ENCODE data around the gene BCL6B. TPM values are rescaled to one million over a fixed set of nuclear protein-coding genes. Genes with fewer than 3 reads are reported as not detected.
A peak's percentile ranks its signal among the peaks of the same experiment; 100 is the strongest.

Gene BCL6B
- total RNA-seq, 1 experiment from 2014 or later: not detected

DNA sequence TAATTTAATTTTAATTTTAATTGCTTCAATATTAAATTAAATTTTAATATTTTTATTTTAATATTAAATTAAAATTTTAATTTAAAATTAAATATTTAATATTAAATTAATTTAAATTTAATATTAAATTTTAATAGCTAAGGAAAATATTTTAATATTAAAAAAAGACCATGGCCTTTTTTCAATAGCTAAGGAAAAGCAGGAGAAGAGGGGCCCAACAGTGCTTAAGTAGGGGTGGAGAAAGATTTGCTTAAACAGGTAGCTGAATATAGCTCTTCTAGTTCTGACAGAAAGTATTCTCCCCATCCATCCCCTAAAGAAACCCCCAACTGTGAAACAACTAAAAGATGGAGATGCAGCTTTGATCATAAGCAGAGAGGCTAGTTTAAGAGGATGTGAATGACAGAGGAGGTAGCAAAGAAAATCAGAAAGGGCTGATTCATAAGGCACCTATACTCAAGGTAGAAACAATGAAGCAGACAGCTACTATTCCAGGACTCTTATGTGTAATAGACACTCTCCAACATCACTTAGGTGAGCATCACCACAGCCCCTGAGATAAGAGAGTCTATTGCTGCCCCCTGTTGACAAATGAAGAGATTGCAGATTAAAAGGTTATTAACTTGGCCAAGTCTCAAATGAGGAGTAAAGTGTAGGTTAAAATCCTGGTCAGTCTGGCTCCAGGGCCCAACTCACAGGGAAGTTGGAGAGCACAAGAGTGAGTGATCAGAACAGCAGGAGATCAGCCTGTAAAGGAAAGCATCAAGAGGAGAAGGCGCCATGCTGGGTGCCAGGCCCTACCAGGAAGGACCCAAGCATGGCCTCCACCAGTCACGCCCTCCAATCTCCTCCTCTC lies 18.2 kb upstream of the BCL6B start:
- in situ Hi-C loops (cut with HindIII; ENCODE audit: low pct_unique_long_range_greater_than_20kb, low sequenced_read_pairs): no loop called here
- DNase-seq (ENCODE audit: low read depth): peak; percentile 65

- in situ Hi-C loops (cut with HindIII; ENCODE audit: low pct_unique_long_range_greater_than_20kb, low sequenced_read_pairs): no loop called here
- no peak for DNase-seq (ENCODE audit: low read depth)
Measured at GRCh38 chr17:7005716-7006115, 17.1 kb upstream of the BCL6B start.

DNA sequence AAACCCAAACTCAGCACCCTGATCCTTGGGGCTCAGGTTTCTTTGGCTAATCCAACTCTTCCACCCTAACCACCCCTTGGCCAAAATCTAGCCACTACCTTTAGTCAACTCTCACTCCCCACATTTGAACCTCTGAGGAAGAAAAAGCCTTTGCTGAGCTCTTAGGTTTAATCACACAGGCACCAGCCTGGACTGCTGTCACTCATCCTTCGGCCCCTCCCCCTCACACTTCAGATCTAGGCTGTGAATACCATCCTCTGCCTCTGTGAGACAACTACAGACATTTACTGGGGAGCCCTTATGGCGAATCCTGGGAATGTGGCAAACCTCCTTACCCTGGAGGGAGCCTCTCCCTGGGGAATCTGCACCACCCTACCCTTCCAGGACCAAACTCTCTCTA lies 15.7 kb upstream of the BCL6B start:
- no peak for DNase-seq (ENCODE audit: low read depth)
- in situ Hi-C loops (cut with HindIII; ENCODE audit: low pct_unique_long_range_greater_than_20kb, low sequenced_read_pairs): no loop called here

- in situ Hi-C loops (cut with HindIII; ENCODE audit: low pct_unique_long_range_greater_than_20kb, low sequenced_read_pairs): no loop called here
- no peak for DNase-seq (ENCODE audit: low read depth)
Measured at GRCh38 chr17:7010523-7010922, 12.3 kb upstream of the BCL6B start.

DNA sequence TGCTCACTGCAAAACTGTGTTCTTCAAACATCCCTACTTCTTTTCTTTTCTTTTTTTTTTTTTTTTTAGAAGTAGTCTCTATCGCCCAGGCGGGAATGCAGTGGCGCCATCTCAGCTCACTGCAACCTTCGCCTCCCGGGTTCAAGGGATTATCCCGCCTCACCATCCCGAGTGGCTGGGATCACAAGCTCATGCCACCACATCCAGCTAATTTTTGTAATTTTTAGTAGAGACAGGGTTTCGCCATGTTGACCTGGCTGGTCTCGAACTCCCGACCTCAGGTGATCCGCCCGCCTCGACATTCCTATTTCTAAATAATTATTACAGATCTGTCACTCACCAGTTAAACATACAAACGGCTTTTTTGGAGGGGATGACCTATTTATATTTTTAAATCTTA lies 11.4 kb upstream of the BCL6B start:
- in situ Hi-C loops (cut with HindIII; ENCODE audit: low pct_unique_long_range_greater_than_20kb, low sequenced_read_pairs): no loop called here
- DNase-seq (ENCODE audit: low read depth): no peak

GRCh38 chr17:7011942-7012254 lies 11.0 kb upstream of the BCL6B start:
- in situ Hi-C loops (cut with HindIII; ENCODE audit: low pct_unique_long_range_greater_than_20kb, low sequenced_read_pairs): no loop called here
- no peak for DNase-seq (ENCODE audit: low read depth)

DNA sequence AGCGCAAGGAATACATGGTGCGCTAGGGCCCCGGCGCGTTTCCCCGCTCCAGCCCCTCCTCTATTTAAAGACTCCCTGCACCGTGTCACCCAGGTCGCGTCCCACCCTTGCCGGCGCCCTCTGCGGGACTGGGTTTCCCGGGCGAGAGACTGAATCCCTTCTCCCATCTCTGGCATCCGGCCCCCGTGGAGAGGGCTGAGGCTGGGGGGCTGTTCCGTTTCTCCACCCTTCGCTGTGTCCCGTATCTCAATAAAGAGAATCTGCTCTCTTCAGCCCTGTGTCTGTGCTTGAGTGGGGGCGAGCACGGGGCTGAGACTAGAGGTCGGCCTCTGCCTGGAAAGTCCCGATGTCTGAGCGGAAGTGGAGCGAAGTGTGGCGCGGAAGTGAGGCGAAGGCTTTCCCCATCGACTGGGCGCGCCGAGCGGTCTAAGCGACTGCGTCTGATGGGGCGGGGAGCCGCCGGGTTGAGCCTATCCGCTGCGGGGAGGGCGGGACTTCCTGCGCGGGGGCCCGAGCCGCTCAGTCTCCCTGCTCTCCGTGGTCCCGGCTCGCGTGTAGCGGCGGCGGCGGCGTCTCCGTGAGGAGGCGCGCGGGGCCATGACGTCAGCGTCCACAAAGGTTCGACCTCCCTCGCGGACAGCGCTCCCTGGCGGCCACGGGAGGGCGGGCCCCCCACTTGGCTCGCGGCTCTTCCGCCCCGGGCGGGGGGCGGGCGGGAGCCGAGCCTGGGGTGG lies 8.4 kb upstream of the BCL6B start:
- peak; percentile 94 for DNase-seq (ENCODE audit: low read depth)

DNA sequence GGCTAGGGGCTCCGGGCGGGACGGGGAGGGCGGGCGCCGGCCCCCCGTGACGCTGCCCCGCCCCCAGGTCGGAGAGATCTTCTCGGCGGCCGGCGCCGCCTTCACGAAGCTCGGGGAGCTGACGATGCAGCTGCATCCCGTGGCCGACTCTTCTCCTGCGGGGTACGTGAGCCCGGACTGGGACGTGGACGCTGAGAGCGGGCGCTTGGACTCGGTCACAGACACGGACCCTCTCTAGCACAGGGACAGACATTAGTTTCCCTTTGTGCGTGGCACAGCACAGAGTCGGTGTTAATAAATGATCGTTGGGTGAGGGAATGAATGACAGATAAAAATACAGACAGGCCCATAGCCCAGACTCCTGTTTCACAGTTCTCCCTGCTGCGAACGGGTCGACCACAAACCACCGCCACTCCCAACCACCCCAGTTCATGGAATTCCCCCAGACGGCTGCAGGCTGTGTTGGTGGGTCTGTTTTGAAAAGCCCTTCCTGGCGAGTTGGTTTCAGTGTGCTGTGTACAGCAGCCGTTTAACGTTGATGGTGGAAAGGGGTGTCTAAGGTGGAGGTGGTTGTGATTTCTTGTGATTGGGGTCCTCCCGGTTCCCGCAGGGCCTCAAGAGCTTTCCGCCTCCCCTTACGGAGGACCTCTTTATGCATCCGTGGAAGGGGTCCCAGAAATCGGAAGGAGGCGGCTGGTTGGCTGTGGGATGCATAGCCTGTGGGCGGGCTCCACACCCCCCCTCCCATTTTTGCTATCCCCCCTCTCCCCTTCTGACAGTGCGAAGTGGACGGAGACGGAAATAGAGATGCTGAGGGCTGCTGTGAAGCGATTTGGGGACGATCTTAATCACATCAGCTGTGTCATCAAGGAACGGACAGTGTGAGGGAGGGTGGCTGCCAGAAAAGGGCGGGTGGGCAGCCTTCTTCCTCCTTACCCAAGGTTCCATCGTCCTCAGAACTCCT lies 7.6 kb upstream of the BCL6B start:
- in situ Hi-C loops (cut with HindIII; ENCODE audit: low pct_unique_long_range_greater_than_20kb, low sequenced_read_pairs): no loop called here
- no peak for DNase-seq (ENCODE audit: low read depth)

More for the DNA sequence above, 8.4 kb upstream of the BCL6B start:
- in situ Hi-C loops (cut with HindIII; ENCODE audit: low pct_unique_long_range_greater_than_20kb, low sequenced_read_pairs): no loop called here

- in situ Hi-C loops (cut with HindIII; ENCODE audit: low pct_unique_long_range_greater_than_20kb, low sequenced_read_pairs): no loop called here
- DNase-seq (ENCODE audit: low read depth): no peak
Measured at GRCh38 chr17:7016418-7016817, 6.4 kb upstream of the BCL6B start.

- no peak for DNase-seq (ENCODE audit: low read depth)
- in situ Hi-C loops (cut with HindIII; ENCODE audit: low pct_unique_long_range_greater_than_20kb, low sequenced_read_pairs): no loop called here
Measured at GRCh38 chr17:7016886-7017826, 5.7 kb upstream of the BCL6B start.

DNA sequence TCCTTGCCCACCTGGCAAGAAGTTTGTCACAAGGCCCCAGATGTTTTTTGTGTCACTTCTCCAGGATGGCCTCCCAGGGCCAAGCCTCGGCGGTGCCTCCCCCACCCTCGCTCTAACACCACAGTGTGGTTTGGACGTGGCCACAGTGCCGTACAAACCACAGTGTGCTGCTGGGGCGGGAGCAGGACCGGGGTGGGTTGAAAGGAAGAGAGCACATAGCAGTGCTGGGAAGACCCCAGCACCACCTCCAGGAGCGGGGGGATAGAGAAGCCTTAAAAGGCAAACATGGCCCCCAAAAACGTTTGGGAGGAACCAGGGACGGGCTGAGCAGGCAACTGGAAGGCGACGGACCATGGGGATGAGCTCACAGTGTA lies 5.0 kb upstream of the BCL6B start:
- in situ Hi-C loops (cut with HindIII; ENCODE audit: low pct_unique_long_range_greater_than_20kb, low sequenced_read_pairs): no loop called here
- DNase-seq (ENCODE audit: low read depth): no peak

- no peak for DNase-seq (ENCODE audit: low read depth)
- in situ Hi-C loops (cut with HindIII; ENCODE audit: low pct_unique_long_range_greater_than_20kb, low sequenced_read_pairs): no loop called here
Measured at GRCh38 chr17:7018331-7018964, 4.4 kb upstream of the BCL6B start.

DNA sequence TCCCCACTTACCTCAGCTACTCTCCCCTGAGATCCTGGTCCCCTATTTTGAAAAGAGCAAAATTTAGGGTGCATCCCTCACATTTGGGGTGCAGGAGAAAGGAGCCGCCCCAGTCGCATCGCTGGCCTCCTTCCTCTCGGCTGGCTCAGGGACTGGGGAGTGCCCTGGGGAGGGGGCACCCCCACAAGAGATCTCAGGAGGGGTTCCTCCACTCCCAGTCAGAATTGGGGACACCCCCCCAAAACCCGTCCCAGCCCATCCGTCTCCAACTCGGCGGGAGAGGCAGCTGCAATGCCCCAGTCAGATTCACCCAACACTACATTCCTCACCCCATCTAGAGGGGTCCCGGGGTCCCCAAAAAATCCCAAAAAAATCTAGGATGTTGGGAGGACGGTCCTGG lies 3.5 kb upstream of the BCL6B start:
- in situ Hi-C loops (cut with HindIII; ENCODE audit: low pct_unique_long_range_greater_than_20kb, low sequenced_read_pairs): no loop called here
- no peak for DNase-seq (ENCODE audit: low read depth)

DNA sequence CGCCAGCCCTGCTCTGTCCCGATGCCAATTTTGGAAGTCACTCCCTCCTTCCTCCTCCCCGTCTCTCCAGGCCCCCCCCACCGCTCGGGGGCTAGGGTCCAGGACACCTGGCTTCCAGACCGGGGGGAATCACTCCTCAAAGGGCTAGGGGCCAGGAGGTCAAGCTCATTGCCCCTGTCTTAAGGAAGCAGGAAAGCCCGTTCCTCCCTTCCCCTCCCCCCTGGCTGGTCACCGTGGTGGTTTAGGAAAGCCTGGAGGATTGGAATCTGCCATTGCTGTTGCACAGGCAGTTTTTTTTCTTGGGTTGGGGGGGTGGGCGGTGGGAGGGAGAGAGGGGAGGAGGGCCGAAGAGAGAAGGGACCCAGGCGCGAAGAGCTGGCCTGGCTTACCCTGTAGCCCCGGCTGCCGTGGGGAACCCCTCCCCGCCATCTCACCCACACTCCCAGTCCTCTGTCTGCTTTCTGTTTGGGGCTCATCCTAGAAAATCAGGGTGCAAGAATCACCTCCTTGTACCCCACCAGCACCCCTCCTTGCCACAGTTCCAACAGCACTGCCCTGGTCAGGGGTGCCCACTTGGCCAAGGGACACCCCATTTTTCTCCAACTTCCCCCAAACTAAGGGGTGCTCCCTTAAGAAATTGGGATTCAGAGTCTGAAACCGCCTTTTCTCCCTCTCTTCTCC lies 2.9 kb upstream of the BCL6B start:
- in situ Hi-C loops (cut with HindIII; ENCODE audit: low pct_unique_long_range_greater_than_20kb, low sequenced_read_pairs): no loop called here
- DNase-seq (ENCODE audit: low read depth): no peak

DNA sequence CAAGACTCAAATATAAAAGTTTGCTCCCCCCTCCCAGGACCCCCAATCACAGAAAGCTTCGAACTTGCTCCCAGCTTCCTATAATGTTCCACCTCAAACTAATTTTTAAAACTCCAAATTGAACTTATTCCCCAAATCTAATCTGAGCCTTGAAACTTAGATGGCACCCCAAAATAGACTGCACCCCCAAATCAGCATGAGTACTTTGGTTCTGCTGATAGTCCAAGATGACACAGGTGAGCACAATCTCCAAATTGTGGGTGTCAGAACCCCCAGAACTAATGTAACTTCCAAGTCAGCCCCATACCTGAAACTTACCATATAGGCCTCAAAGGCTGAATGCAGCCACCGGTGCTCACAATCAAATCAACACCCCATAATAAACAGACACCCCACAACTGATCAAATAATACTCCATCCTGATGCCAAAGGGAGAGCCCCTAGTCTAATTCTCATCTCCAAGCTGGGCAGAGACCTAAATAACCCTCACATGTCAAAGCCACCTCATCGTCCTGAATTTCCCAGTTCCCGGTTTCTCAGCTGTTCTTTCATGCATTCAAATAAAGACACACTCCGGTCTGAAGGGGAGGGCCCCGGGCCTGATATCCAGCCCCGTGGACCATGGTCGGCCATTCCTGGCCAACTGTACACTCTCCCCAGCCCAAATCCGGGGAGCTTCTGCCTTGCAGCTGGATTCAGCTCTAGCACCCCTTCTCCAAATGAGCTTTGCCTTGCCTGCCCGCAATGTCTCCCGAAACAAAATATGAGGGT lies 1.8 kb upstream of the BCL6B start:
- no peak for DNase-seq (ENCODE audit: low read depth)
- in situ Hi-C loops (cut with HindIII; ENCODE audit: low pct_unique_long_range_greater_than_20kb, low sequenced_read_pairs): no loop called here

Measured in Caki2 (cell line).